Amygdala (tissue), 56 donors: ENCODE measurements around the gene SMIM9.

Source experiments
- DNase-seq, 56 donors: peaks; one replicate each; lab custom pipeline; 2025; lab: John Stamatoyannopoulos, UW

SMIM9 gene

DNA sequence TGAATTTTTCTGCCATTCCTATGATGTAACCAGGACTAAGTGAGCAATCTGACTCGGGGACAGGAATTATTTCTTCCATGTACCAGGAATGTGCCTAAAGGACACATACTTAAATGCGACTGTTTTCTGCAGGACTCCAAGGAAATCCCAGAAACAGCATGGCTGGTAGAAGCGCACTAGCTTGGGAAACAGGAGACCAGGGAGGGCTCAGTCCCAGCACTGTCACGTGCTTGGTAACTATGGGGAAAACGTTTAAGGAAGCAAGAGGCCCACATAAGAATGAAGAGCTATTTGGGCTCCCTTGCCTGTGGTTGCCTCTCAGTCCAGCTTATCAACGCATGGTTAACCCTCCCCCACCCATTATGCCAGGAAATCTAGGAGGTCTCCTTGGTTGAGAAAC is 48.7 kb downstream of the SMIM9 start:
- DNase-seq: no peak

DNA sequence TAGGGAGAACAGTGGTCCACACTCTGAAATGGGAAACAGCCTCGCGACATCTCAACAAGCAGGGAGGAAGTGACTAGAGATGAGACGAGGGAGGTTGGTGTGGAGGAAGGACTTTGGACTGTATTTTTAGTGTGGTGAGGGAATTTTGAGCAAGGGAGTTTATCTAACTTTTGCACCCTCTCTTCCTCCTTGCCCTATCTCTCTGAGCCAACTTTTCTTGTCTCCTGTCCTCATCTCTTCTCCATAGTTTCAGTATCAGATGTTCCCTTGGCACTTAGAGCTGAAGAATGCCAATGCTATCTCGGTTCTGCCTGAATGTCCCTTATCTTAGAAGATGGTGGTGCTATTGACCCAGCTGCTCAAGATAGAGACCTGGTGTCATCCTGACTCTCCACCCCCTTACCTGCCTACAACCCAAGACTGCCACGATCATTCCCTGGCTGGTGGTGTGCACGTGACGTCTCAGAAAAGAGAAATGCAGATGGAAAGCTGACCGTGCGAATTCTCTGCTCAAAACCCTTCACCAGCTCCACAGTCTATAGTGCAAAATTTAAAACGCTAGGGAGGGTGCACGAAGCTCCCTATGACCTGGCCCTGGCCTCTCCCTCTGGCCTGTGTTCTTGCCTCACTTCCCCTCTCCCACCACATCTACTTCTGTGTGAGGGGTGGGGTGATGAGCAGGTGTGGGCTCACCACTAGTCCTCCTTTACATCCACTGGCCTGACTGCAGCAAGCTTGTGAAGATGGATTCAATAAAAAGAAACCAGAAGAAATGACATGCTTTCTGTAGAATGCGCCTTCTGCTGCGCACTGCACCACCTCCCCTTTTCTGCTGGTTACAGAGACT is 50.1 kb downstream of the SMIM9 start:
- no peak for DNase-seq

DNA sequence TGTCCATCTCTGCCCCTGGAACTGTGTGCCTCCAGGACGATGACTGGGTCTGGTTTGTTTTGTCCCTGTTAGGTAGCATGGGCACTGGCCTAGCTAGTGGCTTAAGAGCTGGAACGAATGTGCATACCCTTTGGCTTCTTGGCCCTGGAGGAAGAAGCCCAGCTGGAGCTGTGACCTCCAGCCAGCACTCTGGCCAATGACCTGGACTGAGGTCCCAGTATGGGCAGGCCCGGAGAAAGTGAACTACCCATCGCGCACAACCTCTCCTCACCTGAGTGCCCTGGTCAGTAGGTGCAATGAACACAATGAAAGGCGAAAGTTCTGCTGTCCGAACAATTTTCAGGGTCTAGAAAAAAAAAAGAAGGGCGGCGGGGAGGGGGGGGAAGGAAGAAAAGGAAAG is 53.5 kb downstream of the SMIM9 start:
- DNase-seq: no peak

DNA sequence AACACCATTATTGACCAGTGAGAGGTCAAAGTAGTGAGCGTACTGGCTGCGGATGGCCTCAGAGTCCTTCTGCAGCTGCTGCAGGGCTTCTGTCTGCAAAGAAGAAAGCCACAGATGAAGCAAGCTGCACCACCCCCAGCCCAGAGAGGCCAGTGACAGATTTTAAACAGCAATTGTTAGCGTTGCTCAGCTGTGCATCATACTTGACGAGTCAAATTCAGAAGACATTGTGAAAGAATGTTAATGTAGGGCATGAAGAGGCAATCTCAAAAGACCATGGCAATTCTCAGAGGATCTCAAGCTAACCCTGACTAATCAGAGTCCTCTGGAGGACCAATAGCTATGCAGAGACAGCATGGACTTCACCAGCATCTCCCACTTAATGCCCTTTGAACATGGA is 55.2 kb downstream of the SMIM9 start:
- DNase-seq: no peak

DNA sequence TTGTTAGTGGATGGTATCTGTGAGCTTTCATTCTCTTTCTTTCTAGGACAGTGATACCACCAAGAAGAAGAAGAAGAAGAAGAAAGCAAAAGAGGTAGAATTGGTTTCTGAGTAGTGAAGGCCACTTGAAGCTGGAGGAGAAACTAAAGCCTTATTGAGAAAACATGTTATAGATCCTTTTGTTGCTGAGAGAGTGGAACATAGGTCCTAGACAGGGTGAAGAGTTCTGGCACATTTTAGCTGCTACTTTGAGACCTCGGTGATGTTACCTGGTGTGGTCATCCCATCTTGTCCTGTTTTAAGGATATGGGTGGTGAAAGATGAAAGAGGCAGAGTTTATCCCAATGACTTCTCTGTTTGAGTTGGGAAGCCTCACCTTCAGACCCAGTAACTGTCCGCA is 57.7 kb downstream of the SMIM9 start:
- DNase-seq: no peak

DNA sequence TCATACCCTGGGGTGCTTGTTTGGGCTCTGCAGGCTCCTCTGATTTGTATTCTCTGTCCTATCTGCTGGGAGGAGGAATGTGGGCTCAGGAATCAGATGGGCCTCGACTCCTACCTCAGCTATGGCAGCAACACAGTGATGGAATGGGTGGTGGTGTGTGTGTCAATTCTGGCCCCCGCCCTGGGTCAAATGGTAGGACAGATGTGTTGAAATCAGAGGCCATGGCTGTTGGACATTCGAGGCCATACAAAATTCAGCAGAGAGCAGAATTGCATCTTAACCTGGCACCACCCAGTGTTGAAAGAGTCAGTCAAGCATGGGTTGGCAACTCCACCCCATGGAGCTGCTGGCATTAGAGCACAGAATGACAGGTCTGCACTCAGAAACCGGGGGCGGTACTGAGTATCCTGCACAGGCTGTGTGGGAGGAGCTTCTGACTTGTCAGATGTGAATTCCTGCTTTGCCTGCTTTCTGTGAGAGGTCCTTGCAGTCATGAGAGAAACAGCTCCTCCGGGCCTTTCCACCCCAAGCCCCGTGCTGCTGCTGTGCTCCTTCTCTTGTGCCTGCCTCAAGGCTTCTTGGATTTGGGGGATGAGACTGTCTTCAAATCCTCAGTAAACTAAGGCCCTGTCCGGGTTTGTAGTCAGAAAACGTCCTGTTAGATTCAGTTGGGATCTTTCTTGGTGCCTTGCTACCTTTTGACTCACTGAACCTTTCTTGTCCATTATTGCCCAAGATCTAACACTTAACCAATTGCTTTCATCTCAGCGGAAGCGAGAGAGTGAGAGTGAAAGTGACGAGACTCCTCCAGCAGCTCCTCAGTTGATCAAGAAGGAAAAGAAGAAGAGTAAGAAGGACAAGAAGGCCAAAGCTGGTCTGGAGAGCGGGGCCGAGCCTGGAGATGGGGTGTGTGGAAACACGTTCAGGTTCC is 58.8 kb downstream of the SMIM9 start:
- DNase-seq: peak in 8 of 56 donors; percentile 2 to 23 (median 6)

DNA sequence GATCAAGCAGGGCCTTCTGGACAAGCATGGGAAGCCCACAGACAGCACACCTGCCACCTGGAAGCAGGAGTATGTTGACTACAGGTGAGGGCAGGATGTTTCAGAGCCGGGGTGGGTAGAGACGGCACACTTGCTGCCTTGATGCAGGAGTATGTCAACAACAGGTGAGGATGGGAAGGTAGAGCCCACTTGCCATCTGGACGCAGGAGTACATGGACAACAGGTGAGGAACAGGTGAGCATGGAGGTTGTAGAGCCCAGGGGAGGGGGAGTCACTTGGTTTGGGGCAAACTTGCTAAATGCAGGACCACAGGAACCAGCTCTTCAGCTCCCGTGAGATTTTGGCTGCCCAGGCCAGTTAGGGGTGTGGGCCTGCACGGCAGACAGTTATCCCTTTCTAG is 59.8 kb downstream of the SMIM9 start:
- DNase-seq: no peak
